Embryonic facial prominence (tissue), 1 donor: ENCODE measurements around the gene PIRT.

Experiments used
- DNase-seq: peaks from one replicate; pipeline ENCODE4 v3.0.0-alpha.2; 2016; ENCODE audit errors: extremely low spot score

The PIRT gene

GRCh38 chr17:10821054-10821453 is 16.8 kb downstream of the PIRT start:
- DNase-seq = no peak

DNA sequence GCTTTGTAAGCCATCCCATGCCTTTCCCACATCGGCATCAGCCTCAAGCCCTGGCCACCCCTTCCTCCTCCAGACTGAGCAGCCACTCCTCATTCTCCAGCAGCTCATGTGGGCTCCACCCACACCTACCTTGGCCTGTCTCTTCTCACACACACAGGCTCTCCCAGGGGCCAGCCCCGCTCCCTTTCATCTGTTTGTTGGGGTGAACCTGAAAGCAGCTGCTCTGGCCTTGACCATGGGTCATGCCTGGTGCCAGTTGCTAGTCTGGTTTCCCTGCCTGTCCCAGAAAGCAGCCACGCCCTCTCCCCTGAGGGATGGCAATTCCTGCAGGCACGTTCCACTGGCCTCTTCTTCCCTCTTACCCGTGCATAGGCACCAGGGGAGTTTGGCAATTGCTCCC is 22.6 kb downstream of the PIRT start:
- no peak for DNase-seq

GRCh38 chr17:10814075-10814474 is 23.8 kb downstream of the PIRT start:
- DNase-seq = no peak

DNA sequence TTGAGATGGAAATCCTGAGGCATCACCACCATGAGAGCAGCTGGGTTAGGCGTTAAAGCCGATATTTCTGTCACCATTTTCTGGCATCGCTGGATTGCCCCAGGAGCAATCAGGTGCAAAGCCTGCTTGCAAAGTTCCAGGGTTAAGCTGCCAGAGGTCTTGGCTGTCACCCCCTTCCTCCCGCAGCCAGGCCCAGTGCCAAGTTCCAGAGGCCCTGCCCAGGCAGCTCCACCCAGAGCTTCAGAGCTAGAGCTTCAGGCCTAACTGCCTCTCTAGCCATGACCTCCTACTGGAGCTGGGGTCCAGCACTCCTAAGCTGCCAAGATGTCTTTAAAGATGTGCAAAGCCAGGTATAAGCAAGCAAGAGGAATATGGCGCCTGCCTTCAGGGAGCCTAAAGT is 25.2 kb downstream of the PIRT start:
- DNase-seq = no peak

GRCh38 chr17:10809605-10810004 is 28.3 kb downstream of the PIRT start:
- no peak for DNase-seq

GRCh38 chr17:10807704-10808128 is 30.2 kb downstream of the PIRT start:
- DNase-seq = no peak

DNA sequence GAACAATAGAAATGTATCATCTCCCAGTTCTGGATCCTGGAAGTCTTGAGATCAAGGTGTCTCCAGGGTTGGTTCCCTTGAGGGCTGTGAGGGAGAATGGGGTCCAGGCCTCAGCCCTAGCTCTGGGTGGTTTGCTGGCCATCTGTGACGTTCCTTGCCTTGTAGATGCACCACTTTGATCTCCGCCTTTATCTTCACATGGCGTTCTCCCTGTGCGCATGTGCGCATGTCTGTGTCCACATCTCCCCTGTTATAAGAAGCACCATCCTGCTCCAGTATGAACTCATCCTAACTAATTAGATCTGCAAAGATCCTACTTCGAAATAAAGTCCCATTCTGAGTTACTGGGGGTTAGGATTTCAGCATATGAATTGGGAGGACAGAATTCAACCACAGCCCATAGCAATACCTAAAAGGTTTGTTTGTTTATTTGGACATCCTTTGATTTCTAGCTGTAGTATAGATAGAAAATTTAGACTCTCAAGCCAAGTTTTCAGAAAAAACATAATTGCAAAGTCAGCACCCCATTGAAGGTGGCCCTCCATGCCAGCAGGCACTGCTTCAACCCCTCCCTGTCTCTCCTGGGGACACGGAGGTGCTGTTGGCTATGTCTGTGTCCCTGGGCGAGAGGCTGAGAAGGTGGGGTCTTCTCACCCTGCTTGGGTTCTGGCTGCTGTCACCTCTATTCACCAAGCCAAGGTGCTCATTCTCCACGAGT is 31.2 kb downstream of the PIRT start:
- DNase-seq = no peak

GRCh38 chr17:10805911-10806310 is 32.0 kb downstream of the PIRT start:
- no peak for DNase-seq

DNA sequence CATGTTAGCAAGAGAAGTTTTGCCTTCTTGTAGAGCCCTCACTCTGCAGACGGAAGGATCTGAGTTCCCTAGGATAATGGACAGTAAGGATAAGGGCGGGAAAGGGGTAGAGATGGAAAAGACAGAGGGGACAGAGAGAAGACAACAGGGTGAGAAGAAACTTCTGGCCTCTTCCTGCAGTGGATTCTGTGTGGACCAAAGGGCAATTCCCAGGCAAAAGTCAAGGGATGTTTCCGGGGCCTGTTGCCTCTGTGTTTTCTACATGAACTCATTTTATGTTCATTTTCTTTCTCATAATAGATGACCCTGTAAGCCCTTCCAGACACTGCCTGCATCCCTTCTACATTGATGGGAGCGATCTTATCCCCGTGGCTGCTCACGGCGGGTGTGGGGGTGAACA is 33.3 kb downstream of the PIRT start:
- no peak for DNase-seq

GRCh38 chr17:10803830-10804475 is 33.9 kb downstream of the PIRT start, which contains the start of gene TMEM238L:
TMEM238L (minus strand) TSS chr17:10804099; CDS start chr17:10803963, 136 bp downstream.
- DNase-seq = no peak

GRCh38 chr17:10803350-10803749 is 34.5 kb downstream of the PIRT start:
- no peak for DNase-seq

GRCh38 chr17:10802496-10803284 is 35.2 kb downstream of the PIRT start:
- DNase-seq = no peak

DNA sequence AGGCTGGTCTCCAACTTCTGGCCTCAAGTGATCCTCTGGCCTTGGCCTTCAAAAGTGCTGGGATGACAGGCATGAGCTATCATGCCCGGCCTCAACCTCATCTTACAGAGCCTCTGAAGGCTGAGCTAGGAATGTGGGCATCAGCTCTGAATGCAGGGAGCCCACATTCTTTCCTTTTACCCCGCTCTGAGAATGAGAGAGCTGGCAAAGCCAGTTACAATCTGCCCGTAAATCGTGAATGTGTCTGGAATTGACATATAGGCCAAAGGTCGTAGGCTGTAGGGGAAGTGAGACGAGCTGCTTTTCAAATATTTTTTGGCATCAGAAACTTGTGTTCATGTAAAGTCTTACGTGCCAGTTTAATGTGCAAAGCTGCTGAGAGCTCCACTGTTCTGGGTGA is 38.5 kb downstream of the PIRT start:
- no peak for DNase-seq

GRCh38 chr17:10798910-10799309 is 39.0 kb downstream of the PIRT start:
- no peak for DNase-seq

DNA sequence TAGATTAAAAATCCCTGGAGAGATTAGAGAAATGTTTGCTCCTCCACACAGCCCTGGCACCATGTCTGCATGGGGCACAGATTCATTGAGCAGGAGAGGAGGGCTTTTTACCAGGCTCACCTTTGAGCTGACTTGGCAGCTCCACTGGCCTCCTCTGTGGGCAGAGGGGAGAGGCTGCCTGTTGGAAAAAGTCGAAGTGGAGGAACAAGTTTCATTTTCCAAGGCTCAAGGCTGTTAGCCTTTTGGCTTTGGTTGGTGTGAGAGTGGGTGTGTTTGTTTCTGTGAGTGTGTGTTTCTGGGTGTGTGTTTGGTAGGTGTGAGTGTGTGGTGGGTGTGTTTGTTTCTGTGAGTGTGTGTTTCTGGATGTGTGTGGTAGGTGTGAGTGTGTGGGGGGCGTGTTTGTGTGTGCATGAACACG is 39.5 kb downstream of the PIRT start:
- no peak for DNase-seq

DNA sequence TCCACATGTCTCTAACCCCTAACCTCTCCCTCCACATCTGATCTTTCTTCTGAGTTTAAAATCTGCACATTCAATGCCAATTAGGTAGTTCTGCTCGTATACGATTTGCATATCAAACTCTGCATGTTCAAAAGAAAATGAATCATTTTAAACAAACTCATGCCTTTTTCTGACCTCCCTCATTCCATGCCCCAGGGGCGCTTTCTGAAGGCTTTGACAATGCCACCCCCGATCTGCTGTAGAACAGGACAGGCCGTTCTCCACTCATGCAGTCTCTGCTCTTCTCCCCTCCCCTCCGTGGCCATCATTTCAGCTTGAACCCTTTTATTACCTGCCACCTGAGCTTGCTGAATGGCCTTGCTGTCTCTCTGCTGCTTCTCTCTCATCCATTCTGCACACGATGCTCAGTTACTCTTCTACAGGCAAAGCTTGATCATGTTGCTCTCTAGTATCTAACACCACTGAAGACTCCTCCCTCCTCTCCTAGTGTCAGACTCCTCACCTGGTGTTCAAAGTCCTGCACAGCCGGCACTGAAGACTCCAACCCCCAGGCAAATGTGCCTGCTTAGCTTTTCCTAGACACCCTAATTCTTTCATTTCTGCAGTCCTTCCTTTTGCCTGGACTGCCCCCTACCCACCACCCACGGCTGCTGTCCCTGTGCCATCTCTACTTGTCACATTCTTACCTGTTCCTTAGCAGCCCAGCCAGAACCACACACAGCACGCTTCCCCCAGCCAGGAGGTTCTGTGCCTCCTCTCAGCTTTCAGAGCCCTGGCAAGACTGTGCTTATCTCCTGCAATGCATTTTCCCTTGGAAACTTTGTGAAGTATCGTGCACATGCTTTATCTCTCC is 40.2 kb downstream of the PIRT start:
- DNase-seq = no peak

DNA sequence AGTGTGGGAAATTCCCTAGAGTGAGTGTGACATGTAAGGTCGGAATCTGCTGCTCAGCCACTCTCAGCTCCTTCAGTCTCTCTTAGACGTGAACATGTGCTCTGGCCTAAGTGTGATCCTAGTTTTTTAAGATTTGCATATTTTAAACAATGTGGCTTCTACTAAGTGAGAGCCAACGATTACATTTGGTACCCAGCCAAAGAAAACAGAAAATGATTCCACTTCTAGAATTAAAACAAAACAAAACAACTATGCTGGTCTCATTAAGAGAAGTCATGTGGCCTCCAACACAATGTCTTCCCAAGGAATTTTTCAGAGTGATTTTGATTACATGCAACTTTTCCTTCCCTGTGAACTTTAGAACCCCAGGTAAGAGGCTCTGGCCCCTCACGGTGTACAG is 44.1 kb downstream of the PIRT start:
- no peak for DNase-seq

- no peak for DNase-seq
Observed at GRCh38 chr17:10793256-10793655, 44.6 kb downstream of the PIRT start.

- no peak for DNase-seq
Observed at GRCh38 chr17:10792151-10792550, 45.7 kb downstream of the PIRT start.

GRCh38 chr17:10790491-10791401 is 47.1 kb downstream of the PIRT start:
- no peak for DNase-seq
